ENCODE measurements around the gene SPDYA.

- TF ChIP-seq CTCF (conservative IDR thresholded peaks at IDR 0.05; ENCODE audit: low read depth, low read length) (no peak), EZH2phosphoT487 (IDR thresholded peaks at IDR 0.05; ENCODE audit: borderline replicate concordance, low read length) (no peak)
Measured at GRCh38 chr2:28838971-28839370, 28.3 kb downstream of the SPDYA start.
